ENCODE measurements around the gene FUZ. TPM values are rescaled to one million over a fixed set of nuclear protein-coding genes. Genes with fewer than 3 reads are reported as not detected.

Gene FUZ
- polyA plus RNA-seq, 1 of the 3 experiments (the other 2 are of a cell fraction), result 29.9 TPM

DNA sequence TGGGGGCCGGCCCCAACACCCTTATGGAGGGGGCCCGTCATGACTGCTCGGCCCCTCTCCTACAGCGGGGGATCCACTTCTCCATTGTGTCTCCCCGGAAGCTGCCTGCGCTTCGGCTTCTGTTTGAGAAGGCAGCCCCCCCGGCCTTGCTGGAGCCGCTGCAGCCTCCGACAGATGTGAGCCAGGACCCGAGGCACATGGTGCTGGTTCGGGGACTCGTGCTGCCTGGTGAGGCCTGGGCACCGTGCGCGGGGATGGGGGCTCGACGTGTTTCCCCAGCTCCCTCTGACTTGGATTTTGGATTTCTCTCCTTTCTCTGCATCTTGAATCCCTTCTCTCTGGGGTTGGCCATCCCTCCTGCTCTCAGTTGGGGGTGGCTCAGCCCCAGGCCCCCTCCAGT is 16.6 kb upstream of the FUZ start:
- Histone ChIP-seq H3F3A (replicated peaks; ENCODE audit: insufficient read depth) (no peaks in the 10 kb centered on the region), H3K27ac (ENCODE audit: low read depth in 2 of 2, low read length in 1 of 2) (no peak overlapping the region), H3K9ac (no peak overlapping the region), H3K36me3 (replicated peaks in 1 of 2; ENCODE audit: control insufficient read depth in 1 of 2, insufficient read depth in 2 of 2, low read length in 1 of 2) (peaks cover 0 to 35% of the 10 kb centered on the region in 2 experiments), H3K79me2 (ENCODE audit: insufficient read depth) (peaks cover 24% of the 10 kb centered on the region; the same call in 1 of the 2 replicates), H2AFZ (ENCODE audit: low read depth) (no peak overlapping the region), H3K9me2 (no peaks in the 10 kb centered on the region), H3K4me1 (ENCODE audit: control insufficient read depth in 1 of 2, insufficient read depth in 2 of 2, low read depth in 1 of 2, low read length in 1 of 2) (no peaks in the 10 kb centered on the region), H3K9me3 (no peaks in the 10 kb centered on the region), H3K4me2 (no peak overlapping the region), H3K4me3 (ENCODE audit: low read depth in 2 of 2, low read length in 1 of 2) (no peak overlapping the region), H4K20me1 (ENCODE audit: insufficient read depth) (0 out of 2 replicates have a peak, but pooled peaks cover 8% of the 10 kb centered on the region), H3K27me3 (ENCODE audit: insufficient read depth) (no peaks in the 10 kb centered on the region)
- ChIA-PET CTCF (interaction anchor here (1.0 kb wide), 1 partner anchor 12 kb away, joined by 4 read pairs; the partner anchor contains the start of gene MED25), POLR2A (interaction anchor here (1.1 kb wide), 1 partner anchor 21 kb away, joined by 4 read pairs; no protein-coding TSS in a partner anchor)
- TF ChIP-seq POLR2AphosphoS5 (IDR thresholded peaks at IDR 0.05; ENCODE audit: low read depth, low read length) (no peak), GABPA (IDR thresholded peaks at IDR 0.05; ENCODE audit: low read depth) (no peak), FOSL2 (IDR thresholded peaks at IDR 0.05; ENCODE audit: borderline replicate concordance, low read depth) (no peak), TEAD4 (IDR thresholded peaks at IDR 0.05; ENCODE audit: borderline replicate concordance, insufficient read depth) (no peak), RXRA (IDR thresholded peaks at IDR 0.05; ENCODE audit: borderline replicate concordance, low read depth) (no peak), TAF1 (IDR thresholded peaks at IDR 0.05; ENCODE audit: borderline replicate concordance, low read depth, low read length) (no peak), RFX5 (IDR thresholded peaks at IDR 0.05; ENCODE audit: low read length) (no peak), RAD21 (IDR thresholded peaks at IDR 0.05; ENCODE audit: low read length) (no peak), EZH2phosphoT487 (IDR thresholded peaks at IDR 0.05; ENCODE audit: borderline replicate concordance, low read depth) (no peak), MEF2A (IDR thresholded peaks at IDR 0.05; ENCODE audit: borderline replicate concordance, low read depth) (no peak), TCF12 (IDR thresholded peaks at IDR 0.05) (no peak), FOXM1 (IDR thresholded peaks at IDR 0.05; ENCODE audit: low read depth) (no peak), SIN3A (IDR thresholded peaks at IDR 0.05; ENCODE audit: borderline replicate concordance, low read depth, low read length) (no peak), PBX3 (IDR thresholded peaks at IDR 0.05) (no peak)
- TF ChIP-seq, protein P1, sequence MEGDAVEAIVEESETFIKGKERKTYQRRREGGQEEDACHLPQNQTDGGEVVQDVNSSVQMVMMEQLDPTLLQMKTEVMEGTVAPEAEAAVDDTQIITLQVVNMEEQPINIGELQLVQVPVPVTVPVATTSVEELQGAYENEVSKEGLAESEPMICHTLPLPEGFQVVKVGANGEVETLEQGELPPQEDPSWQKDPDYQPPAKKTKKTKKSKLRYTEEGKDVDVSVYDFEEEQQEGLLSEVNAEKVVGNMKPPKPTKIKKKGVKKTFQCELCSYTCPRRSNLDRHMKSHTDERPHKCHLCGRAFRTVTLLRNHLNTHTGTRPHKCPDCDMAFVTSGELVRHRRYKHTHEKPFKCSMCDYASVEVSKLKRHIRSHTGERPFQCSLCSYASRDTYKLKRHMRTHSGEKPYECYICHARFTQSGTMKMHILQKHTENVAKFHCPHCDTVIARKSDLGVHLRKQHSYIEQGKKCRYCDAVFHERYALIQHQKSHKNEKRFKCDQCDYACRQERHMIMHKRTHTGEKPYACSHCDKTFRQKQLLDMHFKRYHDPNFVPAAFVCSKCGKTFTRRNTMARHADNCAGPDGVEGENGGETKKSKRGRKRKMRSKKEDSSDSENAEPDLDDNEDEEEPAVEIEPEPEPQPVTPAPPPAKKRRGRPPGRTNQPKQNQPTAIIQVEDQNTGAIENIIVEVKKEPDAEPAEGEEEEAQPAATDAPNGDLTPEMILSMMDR (IDR thresholded peaks at IDR 0.05), result no peak
- WGBS (ENCODE audit: low lambda C conversion rate), result 96% methylated on average over 7 of the region's 18 CpGs
- no peak for DNase-seq

DNA sequence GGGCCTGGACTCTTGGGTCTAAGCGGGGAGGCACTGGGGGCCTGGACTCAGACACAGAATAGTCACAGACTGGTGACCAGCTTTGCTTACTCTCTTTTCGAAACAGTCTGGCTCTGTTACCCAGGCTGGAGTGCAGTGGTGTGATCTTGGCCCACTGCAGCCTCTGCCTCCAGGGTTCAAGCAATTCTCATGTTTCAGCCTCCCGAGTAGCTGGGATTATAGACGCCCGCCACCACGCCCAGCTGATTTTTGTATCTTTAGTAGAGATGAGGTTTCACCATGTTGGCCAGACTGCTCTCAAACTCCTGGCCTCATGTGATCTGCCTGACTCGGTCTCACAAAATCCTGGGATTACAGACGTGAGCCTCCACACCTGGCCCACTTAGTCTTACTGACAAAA is 16.1 kb upstream of the FUZ start:
- Histone ChIP-seq H3K27ac (ENCODE audit: low read depth in 2 of 2, low read length in 1 of 2) (no peak overlapping the region), H2AFZ (ENCODE audit: low read depth) (no peak overlapping the region), H3K79me2 (ENCODE audit: insufficient read depth) (peaks cover 28% of the 10 kb centered on the region; the same call in 1 of the 2 replicates), H3K27me3 (ENCODE audit: insufficient read depth) (no peaks in the 10 kb centered on the region), H3K9ac (no peak overlapping the region), H3K36me3 (replicated peaks in 1 of 2; ENCODE audit: control insufficient read depth in 1 of 2, insufficient read depth in 2 of 2, low read length in 1 of 2) (peaks cover 0 to 30% of the 10 kb centered on the region in 2 experiments), H3K4me3 (ENCODE audit: low read depth in 2 of 2, low read length in 1 of 2) (no peak overlapping the region), H3K9me3 (no peaks in the 10 kb centered on the region), H3K4me2 (no peak overlapping the region), H3F3A (replicated peaks; ENCODE audit: insufficient read depth) (no peaks in the 10 kb centered on the region), H4K20me1 (ENCODE audit: insufficient read depth) (0 out of 2 replicates have a peak, but pooled peaks cover 8% of the 10 kb centered on the region), H3K4me1 (ENCODE audit: control insufficient read depth in 1 of 2, insufficient read depth in 2 of 2, low read depth in 1 of 2, low read length in 1 of 2) (no peaks in the 10 kb centered on the region), H3K9me2 (no peaks in the 10 kb centered on the region)
- 95% methylated on average over 8 of the region's 8 CpGs for WGBS (ENCODE audit: low lambda C conversion rate)
- POLR2A ChIA-PET, result interaction anchor here (1.1 kb wide), 1 partner anchor 21 kb away, joined by 4 read pairs; no protein-coding TSS in a partner anchor
- TF ChIP-seq NFIC (IDR thresholded peaks at IDR 0.05; ENCODE audit: borderline replicate concordance), result no peak
- TF ChIP-seq GATA2 (CRISPR knock-in tag; IDR thresholded peaks at IDR 0.05), result no peak
- no peak for TF ChIP-seq FOSL2 (IDR thresholded peaks at IDR 0.05; ENCODE audit: borderline replicate concordance, low read depth)
- TF ChIP-seq GABPA (IDR thresholded peaks at IDR 0.05; ENCODE audit: low read depth), result no peak
- no peak for TF ChIP-seq RCOR1 (IDR thresholded peaks at IDR 0.05; ENCODE audit: low read length)
- no peak for TF ChIP-seq MXI1 (IDR thresholded peaks at IDR 0.05; ENCODE audit: low read depth, low read length)
- no peak for TF ChIP-seq EP300 (IDR thresholded peaks at IDR 0.05; ENCODE audit: borderline replicate concordance in 1 of 2, low read depth in 1 of 2, low read length in 1 of 2)
- TF ChIP-seq TCF12 (IDR thresholded peaks at IDR 0.05), result no peak
- no peak for TF ChIP-seq IRF3 (IDR thresholded peaks at IDR 0.05; ENCODE audit: low read depth, low read length)
- no peak for TF ChIP-seq SMC3 (IDR thresholded peaks at IDR 0.05; ENCODE audit: low read depth, low read length)
- TF ChIP-seq ELF1 (IDR thresholded peaks at IDR 0.05), result no peak
- TF ChIP-seq FOXM1 (IDR thresholded peaks at IDR 0.05; ENCODE audit: low read depth), result no peak
- no peak for TF ChIP-seq USF1 (IDR thresholded peaks at IDR 0.05; ENCODE audit: borderline replicate concordance, low read depth)
- CTCF ChIA-PET, result no interaction called here
- no peak for DNase-seq

Measured in SK-N-SH (cell line).